ENCODE data around the gene OLFML2B.
"Not testable (repeated sequence)": the region's sequence is repeated elsewhere in the genome, so short reads cannot be mapped to it uniquely, and the experiment has no call there.

OLFML2B gene

GRCh38 chr1:162023547-162024501 is at the start of gene OLFML2B:
Gene OLFML2B (minus strand): TSS chr1:162023869. CDS start chr1:162023430, 439 bp downstream.
- DNase-seq: peak; percentile 36

GRCh38 chr1:162072740-162073139 is 49.1 kb upstream of the OLFML2B start:
- DNase-seq: no peak

GRCh38 chr1:162070825-162071224 is 47.2 kb upstream of the OLFML2B start:
- DNase-seq: no peak

- peak; percentile 1 for DNase-seq
Measured at GRCh38 chr1:162070094-162070748, 46.6 kb upstream of the OLFML2B start.

GRCh38 chr1:162069334-162070093 is 45.8 kb upstream of the OLFML2B start, which contains the start of gene NOS1AP:
Gene NOS1AP (plus strand): TSS chr1:162069691. CDS start chr1:162070178, 487 bp downstream.
- peak; percentile 79 for DNase-seq

GRCh38 chr1:162068301-162068700 is 44.6 kb upstream of the OLFML2B start:
- no peak for DNase-seq

GRCh38 chr1:162067466-162067865 is 43.8 kb upstream of the OLFML2B start:
- no peak for DNase-seq

GRCh38 chr1:162066836-162067235 is 43.2 kb upstream of the OLFML2B start:
- DNase-seq: not testable (repeated sequence)

- DNase-seq: no peak
Measured at GRCh38 chr1:162065016-162065415, 41.3 kb upstream of the OLFML2B start.

- no peak for DNase-seq
Measured at GRCh38 chr1:162062542-162063015, 38.9 kb upstream of the OLFML2B start.

GRCh38 chr1:162060314-162060713 is 36.6 kb upstream of the OLFML2B start:
- DNase-seq: no peak

GRCh38 chr1:162059721-162060120 is 36.1 kb upstream of the OLFML2B start:
- no peak for DNase-seq

GRCh38 chr1:162056579-162056978 is 32.9 kb upstream of the OLFML2B start:
- no peak for DNase-seq

- peak; percentile 49 for DNase-seq
Measured at GRCh38 chr1:162056043-162056442, 32.4 kb upstream of the OLFML2B start.

- DNase-seq: no peak
Measured at GRCh38 chr1:162055062-162055461, 31.4 kb upstream of the OLFML2B start.

- DNase-seq: not testable (repeated sequence)
Measured at GRCh38 chr1:162053949-162054348, 30.3 kb upstream of the OLFML2B start.

- no peak for DNase-seq
Measured at GRCh38 chr1:162046921-162047320, 23.3 kb upstream of the OLFML2B start.

GRCh38 chr1:162042361-162042760 is 18.7 kb upstream of the OLFML2B start:
- DNase-seq: no peak

- DNase-seq: no peak
Measured at GRCh38 chr1:162040657-162041056, 17.0 kb upstream of the OLFML2B start.

- no peak for DNase-seq
Measured at GRCh38 chr1:162040001-162040400, 16.3 kb upstream of the OLFML2B start.

GRCh38 chr1:162038624-162039023 is 15.0 kb upstream of the OLFML2B start:
- DNase-seq: no peak

GRCh38 chr1:162036163-162036562 is 12.5 kb upstream of the OLFML2B start:
- no peak for DNase-seq

- no peak for DNase-seq
Measured at GRCh38 chr1:162035241-162035640, 11.6 kb upstream of the OLFML2B start.

All from CD4-positive, alpha-beta T cell treated with Interleukin-12 subunit alpha and Interleukin-12 subunit beta, for 1 hour (primary cell).